GM18511 (cell line): ENCODE results near the gene TTC3.
A peak's percentile ranks its signal among the peaks of the same experiment; 100 is the strongest.

ENCODE experiments used
- ATAC-seq: cut with Tn5 transposase; IDR thresholded peaks from one replicate; pipeline ENCODE4 v1.9.1; 2021; ENCODE audit warnings: mild to moderate bottlenecking, moderate library complexity; ENCODE audit not compliant: unreplicated experiment

Gene TTC3

GRCh38 chr21:37186983-37187382 lies 113.9 kb downstream of the TTC3 start:
- no peak for ATAC-seq

GRCh38 chr21:37188825-37189224 lies 115.8 kb downstream of the TTC3 start:
- no peak for ATAC-seq

- no peak for ATAC-seq
These were observed 119.0 kb downstream of the TTC3 start for GRCh38 chr21:37192019-37192418.

- ATAC-seq = no peak
These were observed 120.0 kb downstream of the TTC3 start for GRCh38 chr21:37193006-37193405.

- no peak for ATAC-seq
These were observed 120.6 kb downstream of the TTC3 start for GRCh38 chr21:37193676-37194075.

- no peak for ATAC-seq
These were observed 122.0 kb downstream of the TTC3 start for GRCh38 chr21:37195059-37195458.

DNA sequence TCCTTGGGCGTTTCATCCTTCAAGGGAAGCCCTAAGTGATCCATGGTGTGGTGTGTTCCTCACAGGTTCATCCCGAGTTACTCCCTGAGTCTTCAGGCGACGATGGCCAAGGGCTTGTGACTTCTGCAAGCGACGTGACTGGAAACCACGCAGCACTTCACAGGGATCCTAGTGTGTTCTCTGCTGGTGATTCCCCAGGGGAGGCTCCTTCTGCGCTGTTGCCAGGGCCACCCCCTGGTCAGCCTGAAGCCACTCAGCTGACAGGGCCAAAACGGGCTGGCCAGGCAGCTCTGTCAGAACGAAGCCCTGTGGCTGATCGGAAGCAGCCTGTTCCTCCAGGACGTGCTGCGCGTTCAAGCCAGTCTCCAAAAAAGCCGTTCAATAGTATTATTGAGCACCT lies 122.6 kb downstream of the TTC3 start:
- ATAC-seq = no peak

GRCh38 chr21:37196847-37197246 lies 123.8 kb downstream of the TTC3 start:
- ATAC-seq = no peak

DNA sequence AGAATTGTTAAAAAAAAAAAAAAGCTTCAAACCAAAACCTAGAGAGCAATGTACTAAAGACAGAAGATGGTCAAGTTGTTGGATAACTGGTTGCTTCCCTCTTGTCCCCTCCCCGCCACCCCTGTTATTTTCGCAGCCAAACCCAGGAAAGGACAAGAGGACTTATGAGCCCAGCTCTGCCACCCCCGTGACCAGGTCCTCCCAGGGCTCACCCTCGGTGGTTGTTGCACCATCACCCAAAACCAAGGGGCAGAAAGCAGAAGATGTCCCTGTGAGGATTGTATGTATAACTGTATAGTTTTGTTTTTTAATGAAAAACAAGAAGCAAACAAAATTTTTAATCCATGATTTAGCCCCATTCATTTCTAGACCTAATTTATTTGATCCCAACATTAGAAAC lies 124.7 kb downstream of the TTC3 start:
- ATAC-seq = no peak

DNA sequence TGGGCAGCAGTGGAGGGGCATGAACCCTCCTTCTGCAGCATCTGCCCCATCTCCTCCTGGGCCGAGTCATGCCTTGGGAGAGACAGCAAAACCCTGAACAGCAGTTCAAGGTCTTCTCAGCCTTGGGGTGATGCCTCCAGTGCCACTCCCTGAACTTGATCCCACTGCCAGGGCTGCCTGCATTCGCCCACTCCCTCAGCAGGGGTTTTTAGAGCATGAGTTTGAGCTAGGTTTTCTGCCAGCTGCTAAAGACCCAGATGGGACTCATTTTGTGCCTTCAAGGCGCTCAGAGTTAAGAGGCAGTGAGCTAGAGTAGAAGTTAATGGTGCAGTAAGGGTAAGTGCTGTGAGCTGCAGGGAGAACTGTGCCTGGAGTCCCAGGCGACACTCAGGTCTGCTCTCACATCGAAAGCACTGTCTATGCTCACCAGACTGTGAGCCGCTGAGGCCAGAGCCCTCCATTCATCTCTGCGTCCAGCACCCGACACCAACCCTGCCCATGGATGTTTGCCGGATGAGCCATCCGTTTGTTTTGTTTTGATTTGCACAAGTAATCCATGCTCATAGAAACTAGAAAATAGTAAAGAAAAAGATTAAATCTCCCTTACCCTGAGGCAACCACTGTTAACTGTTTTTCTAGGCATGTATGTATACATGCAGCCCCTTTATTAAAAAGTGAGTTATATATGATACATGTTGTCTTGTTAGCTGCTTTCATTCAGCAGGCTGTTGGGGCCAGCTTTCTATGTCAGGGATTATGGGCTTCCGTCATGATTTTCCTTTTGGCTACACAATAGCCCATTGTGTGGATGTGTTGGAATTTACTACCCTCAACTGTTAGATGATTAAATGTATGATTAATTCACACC lies 126.2 kb downstream of the TTC3 start:
- ATAC-seq = no peak

DNA sequence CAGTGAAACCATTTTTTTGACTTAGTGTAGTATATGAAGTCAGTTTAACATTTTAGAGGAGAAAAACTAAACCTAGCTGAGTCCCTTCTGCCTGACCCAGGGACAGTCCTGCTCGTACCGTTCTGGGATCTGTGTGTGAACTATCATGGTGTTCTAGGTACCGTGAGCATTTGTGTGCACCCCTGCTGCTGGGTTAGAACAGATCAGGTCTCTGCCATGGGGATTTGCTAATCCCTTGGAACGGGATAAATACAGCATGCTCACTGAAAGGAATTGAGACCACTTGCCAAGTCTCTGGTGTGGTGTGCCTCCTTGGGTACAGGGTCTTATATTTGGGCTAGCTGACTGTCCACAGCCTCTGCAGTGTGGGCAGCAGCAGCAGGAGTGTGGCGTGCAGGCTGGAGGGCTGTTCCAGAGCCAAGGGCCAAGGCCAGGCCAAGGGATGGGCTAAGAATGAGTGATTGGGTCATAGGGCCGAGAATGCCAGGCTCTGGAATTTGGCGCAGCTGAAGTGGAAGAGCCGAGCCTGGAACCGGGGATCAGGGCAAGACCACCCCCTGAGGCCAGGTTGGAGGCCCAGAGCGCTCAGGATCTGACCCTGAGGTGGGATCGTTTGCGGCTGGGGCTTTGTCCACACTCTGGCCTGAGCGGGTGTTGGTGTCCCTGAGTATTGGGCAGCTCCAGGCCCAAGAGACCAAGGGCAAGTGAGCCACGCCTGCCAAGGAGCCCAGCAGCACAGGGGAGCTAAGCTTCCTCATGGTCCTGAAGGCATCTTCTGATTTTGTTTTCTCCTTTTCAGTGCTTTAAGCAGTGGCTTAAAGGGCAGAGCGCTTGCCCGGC lies 127.8 kb downstream of the TTC3 start:
- ATAC-seq = no peak

- no peak for ATAC-seq
These were observed 129.4 kb downstream of the TTC3 start for GRCh38 chr21:37202221-37203110.

DNA sequence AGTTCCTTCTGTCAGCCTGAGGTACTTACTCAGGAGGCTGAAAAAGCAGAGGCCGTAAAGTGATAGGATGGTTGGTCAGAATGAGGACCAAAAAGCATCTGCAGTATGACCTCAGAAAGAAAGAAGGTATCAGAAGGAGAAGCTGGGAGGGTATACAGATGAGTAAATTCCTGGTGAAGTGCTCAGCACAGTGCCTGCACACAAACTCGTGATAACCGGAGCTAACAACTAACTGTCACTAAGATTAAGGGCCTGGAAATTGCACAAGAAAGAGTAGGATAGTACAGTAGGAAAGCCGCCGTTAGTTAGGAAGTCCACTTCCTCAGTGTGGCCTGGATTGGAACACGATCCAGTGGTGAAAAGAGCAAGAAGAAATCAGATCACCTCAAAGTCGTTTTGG lies 131.5 kb downstream of the TTC3 start:
- no peak for ATAC-seq

- no peak for ATAC-seq
These were observed 133.4 kb downstream of the TTC3 start for GRCh38 chr21:37206496-37206895.

GRCh38 chr21:37207441-37208009 lies 134.5 kb downstream of the TTC3 start:
- ATAC-seq = peak; percentile 52

DNA sequence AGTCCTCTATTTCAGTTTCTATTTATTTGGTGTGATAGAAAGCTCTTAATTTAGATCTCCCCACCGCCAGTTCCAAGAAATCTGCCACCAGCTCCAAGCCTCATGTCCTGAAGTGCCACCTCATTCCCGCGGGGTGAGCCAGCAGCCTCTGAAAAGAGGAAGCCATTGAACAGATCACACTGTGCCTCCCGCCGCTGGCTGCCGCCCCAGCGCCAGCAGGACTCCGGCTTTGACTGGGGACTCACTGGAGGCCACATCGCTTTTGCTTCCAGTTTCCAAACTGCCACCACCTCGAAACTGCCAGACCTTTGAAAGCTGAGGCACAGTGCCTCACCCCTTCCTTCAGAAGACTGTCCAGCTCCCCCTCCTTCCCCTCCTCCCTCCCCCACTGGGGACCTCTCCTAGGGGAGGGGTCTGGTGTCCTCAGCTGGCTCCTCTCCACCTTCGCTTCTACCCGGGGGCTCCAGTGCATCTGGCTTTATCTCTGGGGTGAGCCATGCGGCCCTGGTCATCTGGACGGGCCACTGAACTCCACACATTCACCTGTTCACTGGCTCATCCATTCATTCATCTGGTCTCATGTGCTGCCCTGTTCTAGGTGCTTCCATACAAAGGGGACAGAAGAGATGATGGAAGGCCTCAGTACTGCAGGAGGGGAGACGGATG lies 135.1 kb downstream of the TTC3 start:
- ATAC-seq = peak; percentile 68

DNA sequence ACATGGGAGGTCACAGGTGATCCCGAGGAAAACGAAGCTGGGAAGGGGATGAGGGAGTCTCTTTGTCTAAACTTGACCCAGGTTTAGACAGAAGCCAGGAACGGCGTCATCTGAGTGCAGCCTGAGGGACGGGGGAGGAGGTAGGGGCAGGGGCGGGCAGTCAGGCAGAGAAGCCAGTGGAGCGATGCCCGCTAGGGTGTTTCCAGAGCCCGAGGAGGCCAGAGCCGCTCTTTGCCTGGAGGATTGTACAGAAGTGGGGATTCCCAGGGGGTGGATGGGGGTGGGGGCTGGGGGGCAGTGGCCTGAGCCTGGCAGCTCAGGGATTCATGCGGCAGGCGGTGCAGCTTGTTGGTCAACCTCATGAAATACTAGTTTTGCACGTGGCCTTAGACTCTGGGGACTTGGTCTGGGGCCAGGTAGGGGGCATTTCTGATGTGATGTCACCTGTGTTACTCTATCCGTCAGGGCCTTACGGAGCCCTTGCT lies 135.7 kb downstream of the TTC3 start:
- ATAC-seq = peak; percentile 53

DNA sequence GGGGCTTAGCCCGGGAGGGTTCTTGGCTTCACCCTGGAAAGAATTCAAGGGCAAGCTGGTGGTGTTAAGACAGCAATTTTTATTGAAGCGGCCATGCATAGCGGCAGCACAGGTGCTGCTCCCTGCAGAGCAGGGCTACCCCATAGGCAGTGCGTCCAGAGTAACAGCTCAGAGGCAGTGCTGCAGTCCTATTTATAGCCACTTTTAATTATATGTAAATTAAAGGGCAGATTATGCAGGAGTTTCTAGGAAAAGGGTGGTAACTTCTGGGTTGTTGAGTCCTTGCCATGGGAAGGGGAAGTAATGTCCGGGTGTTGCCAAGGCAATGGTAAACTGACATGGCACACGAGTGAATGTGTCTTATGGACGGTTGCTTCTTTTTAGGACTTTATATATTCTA lies 137.1 kb downstream of the TTC3 start:
- ATAC-seq = no peak

DNA sequence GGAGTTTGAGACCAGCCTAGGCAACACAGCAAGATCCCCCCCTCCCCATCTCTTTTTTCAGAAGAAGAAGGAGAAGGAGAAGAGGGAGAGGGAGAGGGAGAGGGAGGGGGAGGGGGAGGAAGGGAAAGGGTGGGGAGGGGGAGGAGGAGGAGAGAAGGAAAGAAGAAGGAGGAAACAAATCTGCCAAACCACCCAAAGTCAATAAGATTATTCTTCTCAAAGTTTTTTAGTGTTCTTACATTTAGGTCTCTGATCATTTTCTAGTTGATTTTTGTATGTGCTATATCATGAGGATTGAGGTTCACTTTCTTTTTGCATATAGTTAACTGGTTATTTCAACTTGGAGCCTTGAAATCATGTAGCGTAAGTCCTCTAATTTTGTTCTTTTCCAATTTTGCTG lies 137.7 kb downstream of the TTC3 start:
- ATAC-seq = no peak

GRCh38 chr21:37214952-37215351 lies 141.9 kb downstream of the TTC3 start:
- no peak for ATAC-seq
